ENCODE measurements around the gene OPHN1.
"Not testable (repeated sequence)": the region's sequence is repeated elsewhere in the genome, so short reads cannot be mapped to it uniquely, and the experiment has no call there.

Gene OPHN1

DNA sequence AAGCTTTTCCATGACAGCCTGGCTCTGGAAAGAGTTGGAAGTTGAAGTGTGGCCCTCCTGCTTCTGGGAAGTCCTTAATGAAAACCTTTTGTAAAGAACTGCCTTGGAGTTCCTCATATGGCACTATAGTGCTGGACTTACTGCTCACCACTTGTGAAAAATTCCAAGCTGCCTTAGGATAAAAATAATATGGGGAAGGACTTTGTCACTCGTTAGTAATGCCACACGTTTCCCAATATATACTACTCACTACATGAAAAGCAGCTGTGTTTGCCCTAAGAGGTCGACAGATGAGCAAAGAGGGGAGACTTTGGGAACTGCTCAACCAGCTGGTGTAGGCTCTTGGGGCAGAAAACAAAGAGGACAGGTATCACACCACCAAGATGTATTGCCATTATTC lies 11.7 kb downstream of the OPHN1 start:
- DNase-seq = no peak

DNA sequence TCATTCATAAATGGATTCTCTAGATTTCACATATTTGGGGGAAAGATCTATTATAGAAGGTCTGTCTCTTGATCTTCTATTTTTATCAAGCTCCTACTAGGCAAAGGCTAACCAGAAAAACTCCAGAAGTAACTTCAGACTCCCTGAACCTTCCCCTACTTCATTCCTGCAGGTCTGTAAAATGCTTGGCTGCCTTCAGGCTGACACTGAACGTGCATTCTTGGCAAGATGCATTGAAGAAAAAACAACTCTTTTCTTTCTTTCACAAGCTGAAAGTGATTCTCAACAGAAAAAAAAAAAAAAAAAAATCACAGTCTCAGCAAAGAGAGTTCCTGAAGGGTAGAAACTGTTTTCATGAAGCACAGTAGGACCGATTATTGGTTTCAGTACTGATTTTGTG lies 12.7 kb downstream of the OPHN1 start:
- no peak for DNase-seq

DNA sequence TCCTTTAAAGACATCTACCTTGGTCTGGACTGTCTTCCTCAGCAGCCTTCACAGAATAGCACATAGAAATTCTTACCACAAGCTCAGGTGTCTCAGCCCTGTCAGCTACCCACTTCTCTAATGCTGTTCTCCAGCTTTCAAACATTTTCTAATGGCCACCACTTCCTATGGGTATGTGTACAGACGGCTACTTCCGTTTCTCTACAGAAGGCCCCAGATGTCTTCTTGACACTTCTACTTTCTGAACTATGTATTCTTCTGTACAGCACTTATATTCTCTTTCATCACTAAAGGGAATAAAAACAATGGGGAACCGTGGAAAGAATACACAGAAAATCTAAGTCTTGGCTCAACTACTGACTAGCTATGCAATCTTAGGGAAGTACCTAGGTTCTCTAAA lies 13.3 kb downstream of the OPHN1 start:
- DNase-seq = no peak

DNA sequence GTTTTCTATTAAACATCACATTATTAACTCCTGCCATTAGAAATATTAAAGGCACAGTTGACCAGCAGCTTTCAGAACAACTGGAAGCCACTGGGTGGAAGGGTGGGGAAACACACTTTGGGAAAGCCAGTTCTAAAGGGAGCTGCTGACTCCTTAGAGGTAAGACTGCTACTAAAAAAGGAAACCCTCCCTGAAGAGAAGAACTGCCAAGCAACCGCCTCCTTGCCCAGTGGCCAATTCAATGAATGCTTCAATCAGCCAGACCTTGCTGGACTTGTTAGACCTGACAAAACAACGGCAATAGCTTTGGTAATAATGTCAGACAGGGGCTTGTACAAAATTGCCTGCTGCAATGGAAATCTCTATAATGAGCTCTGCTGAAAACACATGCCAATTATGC lies 15.6 kb downstream of the OPHN1 start:
- DNase-seq = no peak

DNA sequence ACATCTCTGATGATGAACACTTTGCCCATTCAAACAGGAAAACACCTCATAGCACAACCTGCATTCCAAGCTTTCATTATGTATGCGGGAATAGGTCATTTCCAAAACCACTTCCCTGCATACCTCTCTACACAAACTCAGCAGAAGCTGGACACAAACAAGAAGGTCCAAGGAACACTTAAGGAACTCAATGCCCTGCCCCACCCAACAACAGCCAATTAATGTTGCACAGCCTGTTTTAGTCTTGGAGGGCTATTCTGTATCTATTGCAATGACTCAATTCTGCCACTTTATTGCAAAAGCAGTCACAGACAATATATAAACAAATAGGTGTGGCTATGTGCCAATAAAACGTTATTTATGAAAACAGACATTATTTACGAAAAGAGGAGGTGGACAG lies 16.7 kb downstream of the OPHN1 start:
- no peak for DNase-seq

DNA sequence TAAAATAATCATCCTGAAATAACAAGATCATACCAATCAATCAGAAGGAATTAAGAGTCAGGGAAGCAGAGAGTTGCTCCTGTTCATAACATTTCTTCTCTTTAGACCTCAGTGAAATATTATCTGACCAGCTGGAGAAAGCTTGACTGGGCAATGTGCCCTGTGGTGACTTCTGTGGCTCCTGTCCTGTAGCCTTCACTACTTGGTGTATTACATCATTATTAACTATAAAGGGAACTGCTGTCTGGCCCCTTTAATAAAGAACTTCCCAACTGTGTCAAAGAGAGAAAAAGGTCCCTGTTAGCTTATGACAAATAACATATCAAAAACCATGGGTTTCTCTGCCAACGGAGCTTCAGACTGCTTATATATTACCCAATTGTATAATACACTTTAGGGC lies 18.0 kb downstream of the OPHN1 start:
- no peak for DNase-seq

DNA sequence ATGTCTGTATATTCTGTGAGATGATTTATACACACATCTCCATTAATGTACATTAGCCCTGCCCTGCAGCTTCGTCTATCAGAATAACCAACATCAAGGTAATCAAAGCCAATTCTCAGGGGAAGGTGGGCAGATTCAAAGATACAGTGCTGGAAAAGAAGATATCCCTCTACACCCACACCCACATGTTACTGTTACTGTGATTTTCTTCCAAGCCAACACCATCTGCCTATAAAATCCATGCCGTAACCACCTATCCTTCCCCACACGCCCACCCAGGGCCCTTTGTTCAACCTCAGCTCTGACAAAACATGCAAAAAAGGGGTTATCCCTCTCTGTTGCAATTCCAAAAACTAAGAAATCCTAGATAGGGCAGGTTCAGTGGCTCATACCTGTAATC lies 20.0 kb downstream of the OPHN1 start:
- DNase-seq = no peak

DNA sequence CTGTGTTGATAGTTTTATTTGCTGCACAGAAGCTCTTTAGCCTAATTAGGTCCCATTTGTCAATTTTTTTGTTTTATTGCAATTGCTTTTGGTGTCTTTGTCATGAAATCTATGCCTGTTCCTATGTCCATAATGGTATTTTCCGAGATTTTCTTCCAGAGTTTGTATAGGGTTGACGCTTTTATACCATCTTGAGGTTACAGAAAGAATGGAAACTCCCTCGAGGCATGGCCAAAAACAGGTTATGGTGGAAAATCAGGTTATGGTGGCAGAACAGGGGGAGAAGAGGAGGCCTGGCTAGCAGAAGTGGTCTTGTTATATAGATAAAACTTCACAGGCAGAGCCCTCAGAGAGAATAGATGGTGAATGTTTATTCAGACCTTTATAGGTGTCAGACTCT lies 21.6 kb downstream of the OPHN1 start:
- DNase-seq = no peak

DNA sequence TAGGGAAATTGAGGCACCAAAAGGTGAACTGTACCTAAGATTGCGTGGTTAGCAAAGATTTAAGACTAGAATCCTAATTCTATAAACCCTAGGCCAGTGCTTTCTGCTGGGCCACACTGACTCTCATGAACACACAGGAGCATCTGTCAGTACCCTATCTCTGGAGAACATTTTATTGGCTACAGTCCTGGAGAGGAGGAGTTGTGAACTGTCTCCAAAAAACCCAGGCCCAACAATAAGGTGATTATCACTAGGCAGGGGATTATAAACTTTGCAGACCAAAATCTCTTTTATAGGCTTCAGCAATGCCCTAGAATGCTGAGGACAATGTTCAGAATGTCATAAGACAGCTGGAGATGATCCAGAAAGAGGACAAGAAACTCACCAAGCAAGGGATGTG lies 24.1 kb downstream of the OPHN1 start:
- DNase-seq = no peak

DNA sequence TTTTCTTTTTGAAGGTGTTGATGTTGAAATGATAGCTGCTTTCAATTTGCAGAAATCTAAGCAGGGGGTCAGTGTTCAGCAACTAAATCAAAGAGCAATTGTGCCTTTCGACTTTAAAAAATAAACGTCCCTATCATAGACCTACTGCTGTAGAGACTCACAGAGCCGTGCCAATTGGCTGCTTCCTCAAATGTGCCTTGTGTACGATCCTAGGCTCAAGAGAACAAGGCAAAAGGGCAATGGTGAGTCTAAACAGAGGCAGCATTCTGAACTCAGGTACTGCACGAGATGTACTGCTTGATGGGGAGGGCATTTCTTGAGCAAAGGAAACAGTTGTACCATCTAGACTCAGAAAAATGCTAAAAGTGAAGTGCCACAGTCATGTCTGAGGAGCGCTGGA lies 29.8 kb downstream of the OPHN1 start:
- DNase-seq = no peak

DNA sequence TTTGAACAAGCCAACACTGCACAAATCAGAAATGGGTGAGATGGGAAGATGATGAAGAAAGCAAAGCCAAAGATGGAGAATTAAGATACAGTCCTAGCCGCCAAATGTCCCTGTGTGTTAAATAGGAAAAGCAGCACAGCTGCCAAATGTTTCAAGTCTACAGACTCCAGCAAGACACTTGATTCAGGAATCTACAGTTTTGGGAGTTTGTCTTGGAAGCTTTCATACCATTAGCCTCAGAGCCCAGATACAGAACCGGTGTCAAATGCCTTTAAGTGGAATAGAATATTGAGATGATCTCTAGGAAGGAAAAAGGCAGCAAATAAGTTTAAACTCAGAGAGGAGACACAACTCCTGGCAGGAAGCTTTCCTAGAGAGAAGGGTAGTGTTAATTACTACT lies 30.3 kb downstream of the OPHN1 start:
- DNase-seq = no peak

DNA sequence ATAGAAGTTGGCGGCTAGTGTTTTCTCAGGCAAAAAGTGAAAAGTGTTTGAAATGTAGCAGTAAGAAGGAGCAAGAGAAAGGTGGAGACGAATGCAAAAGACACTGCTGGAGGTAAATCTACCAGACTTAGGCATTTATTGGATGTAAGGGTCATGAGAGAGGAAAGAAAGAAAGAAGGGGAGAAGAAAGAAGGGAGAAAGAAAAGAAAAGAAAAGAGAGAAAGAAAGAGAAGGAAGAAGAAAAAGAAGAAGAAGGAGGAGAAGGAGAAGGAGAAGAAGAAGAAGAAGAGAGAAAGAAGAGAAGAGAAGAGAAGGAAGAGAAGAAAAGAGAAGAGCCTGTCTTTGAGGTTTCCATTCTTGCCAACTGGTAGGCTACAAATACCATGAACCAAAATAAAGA lies 31.2 kb downstream of the OPHN1 start:
- no peak for DNase-seq

DNA sequence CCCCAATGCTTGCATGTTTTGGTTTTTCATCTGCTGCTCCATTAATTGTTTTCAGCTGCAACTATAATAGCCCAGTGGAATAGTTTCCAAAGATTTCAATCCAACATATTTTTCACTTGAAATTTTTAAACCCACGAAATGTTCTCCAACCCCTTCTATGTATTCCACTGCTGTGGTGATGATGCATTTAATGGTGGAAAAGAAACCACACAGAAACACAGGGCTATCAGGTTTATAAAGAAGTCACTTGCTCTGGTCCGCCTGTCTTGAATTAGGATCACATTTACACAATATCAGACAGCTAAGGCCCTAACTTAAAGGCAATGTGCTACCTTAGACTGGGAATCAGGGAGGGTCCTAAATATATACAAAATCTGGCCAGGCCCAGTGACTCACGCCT lies 35.0 kb downstream of the OPHN1 start:
- DNase-seq = no peak

DNA sequence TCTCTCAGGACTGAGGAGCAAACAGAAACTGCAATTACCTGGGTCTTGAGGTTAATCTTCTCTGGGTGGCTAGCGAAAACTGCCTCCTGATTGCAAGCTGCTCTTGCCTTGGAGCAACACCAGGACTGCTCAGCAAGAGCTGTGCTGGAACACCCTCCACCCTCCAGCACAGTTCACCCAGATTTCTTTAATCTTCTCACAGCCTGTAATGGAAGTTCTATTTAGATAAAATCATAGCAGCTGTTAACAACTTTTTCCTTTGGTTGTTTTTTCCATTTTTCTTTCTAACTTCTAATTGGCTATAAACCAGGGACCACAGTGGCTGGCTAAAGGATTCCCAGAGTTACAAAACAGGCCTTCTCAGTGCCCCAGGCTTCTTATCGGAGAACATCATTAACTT lies 36.3 kb downstream of the OPHN1 start:
- no peak for DNase-seq

DNA sequence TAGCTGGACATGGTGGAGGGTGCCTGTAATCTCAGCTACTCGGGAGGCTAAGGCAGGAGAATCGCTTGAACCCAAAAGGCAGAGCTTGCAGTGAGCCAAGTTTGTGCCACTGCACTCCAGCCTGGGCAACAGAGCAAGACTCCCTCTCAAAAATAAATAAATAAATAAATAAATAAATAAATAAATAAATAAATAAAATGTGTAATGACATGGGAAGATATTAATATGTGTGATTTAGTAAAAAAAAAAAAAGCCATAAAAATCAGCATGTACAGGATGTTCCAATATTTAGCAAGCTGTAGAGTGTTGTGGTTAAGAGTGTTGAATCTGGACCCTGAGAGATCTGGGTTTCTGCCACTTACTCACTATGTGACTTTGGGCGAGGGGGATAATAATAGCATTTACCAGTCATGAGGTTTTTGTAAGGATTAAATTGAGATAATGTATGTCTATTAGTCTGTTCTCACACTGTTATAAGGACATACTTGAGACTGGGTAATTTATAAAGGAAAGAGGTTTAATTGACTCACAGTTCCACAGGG lies 43.8 kb downstream of the OPHN1 start:
- DNase-seq = not testable (repeated sequence)

DNA sequence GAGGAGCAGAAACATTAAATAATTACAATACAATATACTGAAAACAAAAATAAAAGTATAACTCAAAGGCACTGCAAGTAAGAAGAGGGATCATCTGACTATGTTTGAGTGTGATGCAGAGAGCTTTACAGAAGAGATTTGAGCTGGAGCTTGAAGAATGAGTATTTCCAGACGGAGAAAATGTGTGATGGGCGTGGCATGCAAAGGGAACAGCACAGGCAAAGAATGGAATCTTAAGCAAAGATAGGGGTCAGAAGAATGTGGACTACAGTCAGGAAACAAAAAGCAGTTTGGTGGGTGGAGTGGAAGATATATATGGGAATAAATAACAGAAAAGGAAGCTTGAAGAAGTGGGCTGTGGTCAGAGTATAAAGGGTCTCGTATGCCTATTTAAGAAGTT lies 45.5 kb downstream of the OPHN1 start:
- no peak for DNase-seq

DNA sequence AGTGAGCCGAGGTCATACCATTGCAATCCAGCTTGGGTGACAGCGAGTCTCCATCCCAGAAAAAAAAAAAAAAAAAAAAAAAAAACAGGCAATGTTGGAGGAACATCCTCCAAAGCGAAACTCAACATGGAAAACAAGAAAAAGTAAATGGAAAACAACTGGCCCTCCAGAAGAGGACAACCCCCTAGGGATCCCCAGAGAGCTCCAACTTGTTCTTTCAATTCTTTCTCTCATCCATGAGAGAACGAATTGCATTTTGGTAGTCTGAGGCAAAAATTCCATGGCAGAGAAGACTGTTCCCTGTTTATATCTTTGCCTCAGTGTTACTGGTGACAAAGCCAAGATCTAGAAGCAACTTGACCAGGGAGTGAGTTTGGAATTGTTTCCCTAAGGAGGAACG lies 49.8 kb downstream of the OPHN1 start:
- no peak for DNase-seq

DNA sequence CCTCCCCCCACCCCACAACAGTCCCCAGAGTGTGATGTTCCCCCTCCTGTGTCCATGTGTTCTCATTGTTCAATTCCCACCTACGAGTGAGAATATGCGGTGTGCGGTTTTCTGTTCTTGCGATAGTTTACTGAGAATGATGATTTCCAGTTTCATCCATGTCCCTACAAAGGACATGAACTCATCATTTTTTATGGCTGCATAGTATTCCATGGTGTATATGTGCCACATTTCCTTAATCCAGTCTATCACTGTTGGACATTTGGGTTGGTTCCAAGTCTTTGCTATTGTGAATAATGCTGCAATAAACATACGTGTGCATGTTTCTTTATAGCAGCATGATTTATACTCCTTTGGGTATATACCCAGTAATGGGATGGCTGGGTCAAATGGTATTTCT lies 55.7 kb downstream of the OPHN1 start:
- not testable (repeated sequence) for DNase-seq

DNA sequence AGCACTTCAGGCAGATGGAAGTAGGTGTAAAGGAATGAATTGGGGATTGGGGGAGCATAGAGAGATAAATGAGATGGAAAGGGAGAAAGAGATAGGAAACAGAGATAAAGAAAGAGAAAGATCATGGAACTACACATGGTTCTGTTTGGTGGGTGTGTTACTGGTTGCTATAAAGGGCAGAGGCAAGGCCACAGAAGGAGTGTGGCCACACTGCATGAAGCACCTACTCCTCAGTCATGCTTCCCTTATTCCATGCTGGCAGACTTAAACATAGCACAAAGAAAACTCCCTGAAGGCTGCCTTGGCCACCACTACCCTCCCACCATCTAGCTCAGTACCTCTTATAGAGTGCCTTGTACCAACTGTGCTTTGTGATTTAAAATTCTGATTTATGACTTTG lies 56.9 kb downstream of the OPHN1 start:
- DNase-seq = no peak

DNA sequence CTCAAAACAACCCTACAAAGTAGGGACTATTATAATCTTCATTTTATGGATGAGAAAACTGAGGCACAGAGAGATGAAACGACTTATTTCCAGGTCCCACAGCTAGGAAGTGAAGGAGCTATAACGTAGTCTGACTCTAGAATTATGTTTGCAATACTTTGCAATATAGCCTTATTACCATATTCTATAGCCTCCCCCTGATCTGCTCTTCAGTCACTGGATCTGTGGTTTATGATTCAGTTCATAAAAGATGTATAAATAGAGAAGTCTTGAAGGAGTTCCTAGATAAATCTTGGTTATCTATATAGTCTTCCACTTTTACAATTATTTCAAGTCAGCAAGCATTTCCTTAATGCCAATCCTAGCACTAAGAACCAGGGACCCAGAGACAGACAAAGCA lies 57.5 kb downstream of the OPHN1 start:
- no peak for DNase-seq

DNA sequence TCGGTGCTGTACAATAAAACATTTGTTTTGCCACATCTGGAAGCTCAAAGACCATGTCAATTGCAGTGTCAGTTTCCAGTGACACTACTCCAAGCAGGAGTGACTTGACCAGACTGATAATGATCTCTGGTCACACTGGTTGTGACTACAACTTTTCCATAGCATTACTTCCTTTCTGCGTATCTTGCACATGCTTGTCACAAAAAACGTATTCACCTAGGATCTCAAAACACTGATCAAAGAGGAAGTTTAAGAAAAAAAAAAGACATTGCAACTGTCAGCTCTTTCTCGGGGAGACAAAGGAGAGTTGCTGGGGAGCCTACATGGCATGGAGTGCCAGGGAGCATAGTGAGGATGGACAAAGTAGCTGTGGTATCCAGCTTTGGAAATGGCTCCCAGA lies 60.6 kb downstream of the OPHN1 start:
- DNase-seq = no peak

DNA sequence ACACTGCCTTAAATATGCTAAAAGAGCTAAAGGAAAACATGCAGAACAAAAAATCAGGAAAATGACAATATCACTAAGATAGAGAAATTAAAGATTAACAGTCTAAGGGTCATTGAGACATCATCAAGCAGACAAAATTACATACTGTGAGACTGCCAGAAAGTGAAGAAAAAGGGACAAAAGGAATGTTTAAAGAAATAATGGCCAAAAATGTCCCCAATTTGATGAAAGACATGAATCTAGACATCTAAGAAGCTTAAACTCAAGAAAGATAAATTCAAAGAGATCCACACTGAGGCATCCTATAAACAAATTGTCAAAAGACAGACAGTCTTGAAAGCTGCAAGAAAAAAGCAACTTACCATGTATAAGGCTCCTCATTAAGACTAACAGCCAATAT lies 63.7 kb downstream of the OPHN1 start:
- no peak for DNase-seq

DNA sequence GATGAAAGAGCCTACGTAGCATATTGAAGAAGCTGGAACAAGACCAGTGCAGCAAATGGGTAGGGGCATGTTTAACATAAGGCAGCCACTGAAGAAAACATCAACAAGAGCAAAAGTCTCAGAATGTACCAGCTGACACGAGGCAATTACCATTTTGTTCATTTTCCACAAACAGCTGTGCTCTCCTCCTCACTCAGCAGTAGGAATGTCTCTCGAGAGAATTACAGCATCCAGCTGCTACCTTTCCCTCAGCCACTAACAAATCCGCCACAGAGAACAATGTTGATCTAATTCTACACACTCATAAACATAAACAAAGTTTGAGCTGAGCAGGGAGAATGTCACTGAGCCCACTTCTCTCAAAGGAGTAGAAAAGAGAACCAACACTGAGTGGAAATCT lies 68.0 kb downstream of the OPHN1 start:
- no peak for DNase-seq

DNA sequence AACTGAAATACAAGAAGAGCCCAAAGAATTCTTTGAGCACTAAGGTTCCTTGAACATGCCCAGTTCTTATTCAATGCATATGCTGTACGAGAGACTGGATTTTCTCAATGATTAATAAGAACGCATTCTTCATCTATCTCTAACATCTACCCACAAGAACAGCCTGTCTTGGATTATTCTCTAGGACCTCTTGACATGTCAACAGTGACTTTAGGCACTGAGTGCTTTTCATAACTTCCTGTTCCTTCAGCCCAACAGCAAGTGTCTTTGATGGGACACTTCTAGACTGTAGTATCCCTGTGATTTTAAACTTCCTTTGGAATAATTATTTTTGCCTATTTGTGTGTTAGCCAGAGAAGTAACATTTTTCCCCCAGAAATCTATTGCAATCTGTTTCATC lies 69.3 kb downstream of the OPHN1 start:
- no peak for DNase-seq

DNA sequence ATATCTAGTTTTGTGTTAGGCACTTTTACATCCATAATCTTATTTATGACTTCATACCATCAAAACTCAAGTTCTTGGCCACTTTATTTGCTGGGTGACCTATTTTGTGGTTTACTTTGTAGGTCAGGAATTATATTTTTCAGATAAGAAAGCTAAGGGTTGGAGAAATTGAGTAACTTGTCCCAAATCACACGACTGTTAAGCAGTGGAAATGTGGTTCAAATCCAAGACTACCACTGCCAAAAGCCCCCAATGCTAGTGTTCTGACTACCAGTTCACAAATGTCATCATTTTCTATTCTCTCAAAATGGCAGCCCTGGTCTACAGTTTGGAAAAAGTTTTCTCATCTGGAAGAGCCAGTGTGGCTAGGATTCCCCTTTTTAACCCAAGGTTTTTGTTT lies 74.6 kb downstream of the OPHN1 start:
- no peak for DNase-seq

DNA sequence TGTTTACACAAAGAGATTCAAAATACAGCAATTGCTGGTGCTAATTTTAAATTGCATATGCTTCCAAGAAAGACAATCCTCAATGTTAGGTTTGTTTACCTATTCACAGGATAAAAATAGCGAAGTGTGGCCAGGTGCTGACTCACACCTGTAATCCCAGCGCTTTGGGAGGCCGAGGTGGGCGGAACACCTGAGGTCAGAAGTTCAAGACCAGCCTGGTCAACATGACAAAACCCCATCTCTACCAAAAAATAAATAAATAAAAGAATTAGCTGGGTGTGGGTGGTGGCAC lies 77.7 kb downstream of the OPHN1 start:
- no peak for DNase-seq
